Mammary epithelial cell (primary cell): Measurements from ENCODE around the gene RUFY1.
"Not testable (repeated sequence)": the region's sequence is repeated elsewhere in the genome, so short reads cannot be mapped to it uniquely, and the experiment has no call there.

Source experiments
- CTCF ChIP-seq, 2 donors: IDR thresholded peaks in 1 of 2; conservative IDR thresholded peaks in 1 of 2; 2 replicates each; pipeline ENCODE4 v1.5.1; 2011 to 2012; ENCODE audit warnings: inconsistent platforms in 2 of 2, low read length in 2 of 2, mild to moderate bottlenecking in 2 of 2, control low read depth in 1 of 2, low read depth in 1 of 2; ENCODE audit not compliant: insufficient read depth in 1 of 2; ENCODE audit errors: extremely low read depth in 1 of 2
- EZH2 ChIP-seq: IDR thresholded peaks from 2 replicates; pipeline ENCODE4 v1.6.1; 2012; ENCODE audit warnings: low read length, inconsistent platforms, borderline replicate concordance

GRCh38 chr5:179657302-179658178 lies 107.2 kb downstream of the RUFY1 start:
- TF ChIP-seq CTCF (conservative IDR thresholded peaks at IDR 0.05 in 1 of 2, IDR thresholded peaks at IDR 0.05 in 1 of 2; ENCODE audit: extremely low read depth in 1 of 2, insufficient read depth in 1 of 2, low read depth in 1 of 2, low read length in 2 of 2); EZH2: not testable (repeated sequence)
